Parietal lobe (tissue), 2 donors: Measurements from ENCODE around the gene GAPDH. TPM values are rescaled to one million over a fixed set of nuclear protein-coding genes. Genes with fewer than 3 reads are reported as not detected.

ENCODE experiments used
- small RNA-seq: library from RNA; depleted of rRNA; stranded (forward); fragments of <200 nt; gene quantifications from one replicate; pipeline ENCODE3, GENCODE V24; 2014; ENCODE audit warnings: low replicate concordance
- total RNA-seq: library from RNA; depleted of rRNA; stranded (reverse); fragments of >200 nt; gene quantifications from one replicate; pipeline ENCODE4 v1.2.3, GENCODE V29; 2014

Gene GAPDH
- 1,745 TPM for total RNA-seq

DNA sequence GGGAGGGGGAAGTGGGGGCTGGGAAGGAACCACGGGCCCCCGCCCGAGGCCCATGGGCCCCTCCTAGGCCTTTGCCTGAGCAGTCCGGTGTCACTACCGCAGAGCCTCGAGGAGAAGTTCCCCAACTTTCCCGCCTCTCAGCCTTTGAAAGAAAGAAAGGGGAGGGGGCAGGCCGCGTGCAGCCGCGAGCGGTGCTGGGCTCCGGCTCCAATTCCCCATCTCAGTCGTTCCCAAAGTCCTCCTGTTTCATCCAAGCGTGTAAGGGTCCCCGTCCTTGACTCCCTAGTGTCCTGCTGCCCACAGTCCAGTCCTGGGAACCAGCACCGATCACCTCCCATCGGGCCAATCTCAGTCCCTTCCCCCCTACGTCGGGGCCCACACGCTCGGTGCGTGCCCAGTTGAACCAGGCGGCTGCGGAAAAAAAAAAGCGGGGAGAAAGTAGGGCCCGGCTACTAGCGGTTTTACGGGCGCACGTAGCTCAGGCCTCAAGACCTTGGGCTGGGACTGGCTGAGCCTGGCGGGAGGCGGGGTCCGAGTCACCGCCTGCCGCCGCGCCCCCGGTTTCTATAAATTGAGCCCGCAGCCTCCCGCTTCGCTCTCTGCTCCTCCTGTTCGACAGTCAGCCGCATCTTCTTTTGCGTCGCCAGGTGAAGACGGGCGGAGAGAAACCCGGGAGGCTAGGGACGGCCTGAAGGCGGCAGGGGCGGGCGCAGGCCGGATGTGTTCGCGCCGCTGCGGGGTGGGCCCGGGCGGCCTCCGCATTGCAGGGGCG is at the start of gene GAPDH:
Gene GAPDH, plus strand, starts transcription at position 595 of the 772 bp plus-strand sequence. CDS start 316 bp downstream, outside the sequence.

DNA sequence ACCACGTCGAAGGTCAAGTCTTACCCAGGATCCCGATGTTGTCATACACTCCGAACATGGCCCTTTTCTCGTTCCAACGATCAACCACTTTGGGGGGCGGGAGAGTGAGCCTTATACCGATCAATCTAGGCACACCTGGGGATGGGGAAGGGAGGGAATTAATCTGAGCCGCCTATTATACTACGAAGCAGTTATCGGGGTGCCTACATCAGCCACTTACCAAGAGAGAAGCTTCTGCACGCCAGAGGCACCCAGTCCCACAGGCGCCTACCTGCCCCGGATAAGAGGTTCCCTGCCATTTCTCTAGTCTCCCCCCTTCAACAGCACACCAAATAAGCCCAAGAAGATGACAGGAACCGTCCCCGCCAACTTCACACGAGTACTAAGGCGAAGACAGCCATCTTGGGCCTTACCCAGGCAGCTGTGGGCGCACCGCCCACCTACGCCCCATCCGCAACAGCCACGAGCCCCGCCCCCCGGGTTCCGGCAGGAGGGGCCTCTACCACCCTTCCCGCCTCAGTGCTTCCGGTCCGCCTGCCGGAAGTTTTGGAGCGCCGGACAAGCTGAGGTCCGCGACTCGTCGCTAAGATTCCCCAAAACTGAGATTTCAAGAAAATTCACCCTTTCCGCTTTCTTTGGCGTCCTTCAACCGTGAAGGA is 41.4 kb upstream of the GAPDH start, which contains the start of gene MRPL51:
Gene MRPL51, minus strand, starts transcription at position 425 of the 659 bp plus-strand sequence. Its CDS starts 126 bp downstream, at position 299.

DNA sequence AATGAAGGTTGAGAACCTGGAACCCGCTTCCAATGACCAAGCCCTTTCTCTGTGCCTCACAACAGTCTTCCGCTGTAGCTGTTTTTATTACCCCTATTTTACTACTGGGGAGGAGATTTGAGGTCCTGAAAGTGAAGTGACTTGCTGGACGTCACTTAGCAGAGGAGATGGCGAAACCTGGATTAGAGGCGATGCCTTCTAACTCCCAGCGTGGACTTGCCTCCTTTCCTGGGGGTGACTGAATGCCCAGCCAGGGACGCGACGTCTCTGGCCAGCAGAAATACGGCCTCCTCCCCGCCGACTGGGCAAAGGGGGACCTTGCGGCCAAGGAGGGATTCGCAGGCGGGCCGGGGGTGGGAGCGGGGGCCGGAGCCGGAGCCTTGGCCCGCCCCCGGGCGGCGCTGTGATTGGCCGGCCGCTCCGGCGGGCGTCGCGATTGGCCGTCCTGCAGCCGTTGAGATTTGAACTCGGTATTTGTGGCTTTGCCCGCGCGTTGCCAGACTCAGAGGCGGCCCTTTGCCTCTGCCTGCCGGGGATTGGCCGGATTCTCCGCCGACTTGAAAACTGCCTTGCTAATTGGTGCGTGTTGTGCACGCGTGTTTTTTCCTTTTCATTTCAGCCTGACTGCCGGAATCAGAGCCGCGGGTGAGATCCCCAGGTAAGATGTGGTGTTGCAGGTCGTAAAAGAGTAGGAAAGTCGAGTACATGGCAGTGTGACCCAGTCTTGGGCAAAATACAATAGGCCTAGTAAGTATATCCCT is 40.6 kb upstream of the GAPDH start, which contains the start of gene NCAPD2:
Gene NCAPD2, plus strand, starts transcription at position 606 of the 761 bp plus-strand sequence. CDS start 997 bp downstream, outside the sequence.

Small RNA genes lying within 50 kb of the gene (small RNA-seq; reads per million reads assigned to genes)
- gene SCARNA11 = 111 reads per million, percentile 95 among the genes with 10 or more reads in this experiment

Other genes with a start within 250 kb of the GAPDH start
- not detected for gene PLEKHG6, start 223.8 kb upstream of the GAPDH start, total RNA-seq
- 8.5 TPM for gene TNFRSF1A, start 192.4 kb upstream of the GAPDH start, total RNA-seq
- gene SCNN1A, start 159.0 kb upstream of the GAPDH start, total RNA-seq = not detected
- gene LTBR, start 150.4 kb upstream of the GAPDH start, total RNA-seq = 1.6 TPM
- 0.63 TPM for gene CD27, start 89.6 kb upstream of the GAPDH start, total RNA-seq
- 0.94 TPM for gene TAPBPL, start 82.5 kb upstream of the GAPDH start, total RNA-seq
- gene VAMP1, start 63.8 kb upstream of the GAPDH start, total RNA-seq = 5.9 TPM
- gene MRPL51, start 41.3 kb upstream of the GAPDH start, total RNA-seq = 33.5 TPM
- gene NCAPD2, start 40.4 kb upstream of the GAPDH start, total RNA-seq = 19.4 TPM
- 6.6 TPM for gene IFFO1, start 21.5 kb downstream of the GAPDH start, total RNA-seq
- 18.5 TPM for gene NOP2, start 33.8 kb downstream of the GAPDH start, total RNA-seq
- 210 TPM for gene CHD4, start 72.9 kb downstream of the GAPDH start, total RNA-seq
- 0.94 TPM for gene LPAR5, start 101.4 kb downstream of the GAPDH start, total RNA-seq
- gene ACRBP, start 112.9 kb downstream of the GAPDH start, total RNA-seq = 1.6 TPM
- 83.6 TPM for gene ING4, start 128.6 kb downstream of the GAPDH start, total RNA-seq
- 32.2 TPM for gene ZNF384, start 154.9 kb downstream of the GAPDH start, total RNA-seq
- 4.1 TPM for gene PIANP, start 166.3 kb downstream of the GAPDH start, total RNA-seq
- gene COPS7A, start 189.5 kb downstream of the GAPDH start, total RNA-seq = 39.4 TPM
- 110 TPM for gene MLF2, start 218.6 kb downstream of the GAPDH start, total RNA-seq
- gene PTMS, start 231.8 kb downstream of the GAPDH start, total RNA-seq = 64.5 TPM
- gene LAG3, start 238.0 kb downstream of the GAPDH start, total RNA-seq = not detected